Daoy (cell line): Measurements from ENCODE around the gene COMMD6. TPM values are rescaled to one million over a fixed set of nuclear protein-coding genes. Genes with fewer than 3 reads are reported as not detected.

ENCODE experiments used
- DNase-seq: peaks from one replicate; pipeline ENCODE4 v3.0.0-alpha.2; 2015; ENCODE audit warnings: low read depth
- total RNA-seq: library from RNA; depleted of rRNA; stranded (reverse); fragments of >200 nt; shearing (Covaris generic); gene quantifications from 2 replicates; pipeline ENCODE4 v1.2.3, GENCODE V29; 2014; rRNA removed

COMMD6 gene
- total RNA-seq, 1 experiment from 2014 or later = 112 TPM

DNA sequence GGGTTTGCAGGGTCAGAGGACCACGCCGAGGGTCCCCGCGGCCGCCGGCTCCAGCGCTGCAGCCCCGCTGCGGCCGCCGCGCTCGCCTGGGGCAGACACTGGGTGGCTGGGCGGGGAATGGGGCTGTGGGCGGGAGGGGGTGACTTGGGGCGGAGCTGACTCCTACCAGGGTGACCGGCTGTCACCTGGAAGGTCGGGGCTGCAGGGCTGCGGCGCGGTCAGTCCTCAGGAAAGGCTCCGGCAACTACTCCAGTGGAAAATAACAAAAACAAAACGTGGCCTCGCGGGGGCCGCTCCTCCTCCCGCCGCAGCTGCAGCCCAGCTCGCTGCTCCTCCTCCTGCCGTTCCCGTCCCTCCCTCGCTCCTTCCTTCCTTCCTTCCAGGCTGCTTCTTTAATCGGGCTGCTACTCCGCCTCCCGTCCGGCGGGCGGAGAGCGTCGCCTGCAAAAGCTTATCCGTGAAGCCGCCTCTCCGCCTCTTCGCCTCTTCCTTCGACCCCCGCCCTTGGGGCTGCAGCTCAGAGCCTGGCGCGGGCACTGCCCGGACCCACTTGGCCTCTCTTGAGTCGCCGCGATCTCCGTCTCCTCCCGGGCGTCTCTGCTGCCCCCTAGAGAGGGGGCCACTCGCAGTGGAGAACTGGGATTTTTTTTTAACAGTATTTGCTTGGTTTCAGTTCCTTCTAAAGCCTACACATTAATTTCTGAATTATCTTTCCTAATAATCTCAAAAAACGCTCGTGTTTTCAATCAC, 55.4 kb downstream of the COMMD6 start, which contains the start of gene TBC1D4:
TSS of gene TBC1D4 (minus strand) at position 100 of the 750 bp plus-strand sequence. CDS start 402 bp downstream, outside the sequence.
- DNase-seq = peak; percentile 92

DNA sequence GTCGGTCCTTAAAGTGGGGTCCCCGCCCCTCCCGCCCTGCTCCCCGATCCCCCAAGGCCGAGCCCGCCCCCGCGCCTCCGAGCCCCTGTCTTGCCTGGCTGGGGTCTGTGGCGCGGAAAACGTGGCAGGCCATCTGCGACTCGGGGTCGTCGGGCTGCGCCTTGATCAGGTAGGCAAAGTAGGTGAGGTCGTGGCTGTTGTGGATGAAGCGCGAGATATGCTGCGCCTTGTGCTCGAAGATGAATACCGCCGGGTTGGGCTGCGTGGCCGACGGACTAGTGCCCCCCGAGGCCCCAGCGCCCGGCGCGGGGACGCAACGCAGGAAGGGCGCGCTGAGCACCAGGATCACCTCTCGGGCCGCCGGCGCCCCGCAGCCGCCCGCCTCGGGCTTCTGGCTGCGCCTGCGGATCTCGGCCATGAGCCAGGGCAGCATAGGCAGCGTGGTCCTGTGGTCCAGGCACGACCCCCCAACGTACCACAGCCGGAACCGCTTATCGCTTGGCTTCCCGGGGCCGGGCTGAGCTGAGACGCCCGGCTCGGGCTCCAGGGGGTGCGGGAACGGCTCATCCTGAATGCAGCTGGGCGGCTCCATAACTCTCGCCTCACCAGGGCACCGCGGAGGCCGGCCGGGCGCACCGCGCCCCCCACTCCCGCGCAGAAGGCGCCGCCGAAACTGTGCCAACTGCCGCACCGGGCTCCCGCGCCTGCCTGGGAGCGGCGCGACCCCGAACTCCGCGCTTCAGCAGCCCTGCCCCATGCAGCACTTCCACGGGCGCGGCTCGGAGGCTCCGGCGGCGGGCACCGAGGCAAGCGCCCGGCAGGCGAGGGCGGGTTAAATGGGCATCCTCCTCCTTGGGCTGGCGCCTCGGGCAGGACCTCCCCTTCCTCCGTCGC, 56.2 kb downstream of the COMMD6 start:
- DNase-seq = peak; percentile 37

DNA sequence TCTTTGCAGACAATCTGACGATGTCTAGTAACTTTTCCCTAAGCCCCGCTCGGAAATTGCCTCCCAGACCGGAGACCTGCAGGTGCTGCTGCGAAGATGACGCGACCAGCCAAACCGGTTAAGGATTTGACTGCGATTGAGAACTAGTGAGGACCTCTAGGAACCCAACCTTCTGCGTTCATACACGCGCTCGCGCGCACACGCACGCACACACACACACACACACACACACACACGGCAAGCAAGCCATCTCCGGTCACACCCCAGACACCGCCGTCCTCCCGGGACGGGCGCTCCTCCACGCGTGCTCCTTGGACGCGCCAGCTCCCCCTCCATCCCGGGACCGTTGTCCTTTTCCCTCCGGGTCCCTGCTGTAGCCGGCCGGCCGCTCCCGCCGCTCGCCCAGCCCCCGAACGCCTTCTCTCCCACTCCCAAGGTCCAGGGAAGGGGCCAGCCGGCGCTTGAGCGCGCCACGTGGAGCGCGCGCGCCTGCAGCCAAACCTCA, 56.9 kb downstream of the COMMD6 start:
- peak; percentile 42 for DNase-seq

DNA sequence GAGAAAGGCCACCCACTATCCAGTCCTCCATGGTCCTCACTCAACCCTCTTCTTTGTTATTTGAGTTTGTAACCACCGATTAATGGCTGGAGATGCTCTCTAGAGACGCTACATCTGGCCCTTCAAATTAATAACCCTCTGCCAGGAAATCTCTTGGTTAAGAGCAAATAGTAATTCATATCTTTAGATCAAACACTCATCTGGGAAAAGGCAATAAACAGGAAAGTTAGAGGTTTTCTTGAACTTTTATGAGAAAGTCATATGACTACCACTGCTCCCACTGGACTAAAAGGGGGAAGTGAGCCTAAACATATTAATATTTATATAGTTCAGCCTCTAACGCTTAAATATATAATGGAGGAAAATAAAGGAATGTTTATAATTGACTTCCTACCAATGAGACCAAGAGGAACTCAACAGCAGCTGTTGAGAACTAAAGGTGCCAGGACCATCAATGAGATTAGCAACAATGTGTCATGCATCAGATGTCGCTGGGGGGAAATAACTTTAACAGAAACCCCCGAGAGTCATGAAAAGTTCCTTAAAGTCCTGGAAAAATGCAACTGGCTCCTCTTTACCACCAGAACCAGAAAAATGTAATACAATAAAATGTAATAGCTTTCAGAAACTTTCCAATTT, 58.4 kb downstream of the COMMD6 start:
- no peak for DNase-seq

DNA sequence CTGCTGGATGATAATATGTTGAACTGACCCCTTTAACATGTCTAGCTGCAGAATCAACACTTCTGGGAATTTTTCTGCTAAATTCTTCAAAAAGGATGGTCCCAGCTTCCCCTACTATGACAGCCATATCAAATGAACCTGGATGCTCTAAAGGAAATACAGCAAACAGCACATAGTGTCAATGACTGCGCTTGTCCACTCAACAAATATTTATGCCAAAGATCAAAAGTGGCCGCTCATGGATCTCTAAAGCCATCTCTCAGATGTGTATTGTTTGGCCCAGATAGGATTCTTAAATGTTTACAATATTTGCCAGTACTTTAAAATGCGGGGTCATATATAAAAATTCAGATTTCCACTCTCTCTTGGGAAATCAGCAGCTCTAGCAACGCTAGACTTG, 59.0 kb downstream of the COMMD6 start:
- DNase-seq = no peak

Other genes starting within 250 kb of the COMMD6 start
- gene TBC1D4, start 55.7 kb downstream of the COMMD6 start, total RNA-seq = 6.7 and 7.1 TPM in 2 replicates
- gene UCHL3, start 11.9 kb upstream of the COMMD6 start, total RNA-seq = 101 and 123 TPM in 2 replicates
- gene LMO7, start 98.5 kb upstream of the COMMD6 start, total RNA-seq = 26.4 and 27.9 TPM in 2 replicates